Large intestine (tissue), 3 donors: Measurements from ENCODE around the gene BLMH. TPM values are rescaled to one million over a fixed set of nuclear protein-coding genes. Genes with fewer than 3 reads are reported as not detected.
"Not testable (repeated sequence)": the region's sequence is repeated elsewhere in the genome, so short reads cannot be mapped to it uniquely, and the experiment has no call there.

ENCODE experiments used
- DNase-seq, 2 donors: peaks; one replicate each; pipeline versions ENCODE4 v3.0.0 to v3.0.0-alpha.2; 2013
- H3K27ac ChIP-seq: one replicate; pipeline ENCODE4 v1.5.1; 2013; ENCODE audit warnings: low read length
- H3K27me3 ChIP-seq: 2 replicates; pipeline ENCODE4 v1.6.1; 2013; ENCODE audit warnings: low read length; ENCODE audit not compliant: control insufficient read depth, insufficient read depth
- H3K36me3 ChIP-seq: 2 replicates; pipeline ENCODE4 v1.6.1; 2013; ENCODE audit warnings: low read length; ENCODE audit not compliant: control insufficient read depth, insufficient read depth
- H3K4me1 ChIP-seq: one replicate; pipeline ENCODE4 v1.6.1; 2013; ENCODE audit warnings: low read length; ENCODE audit not compliant: control insufficient read depth, insufficient read depth
- H3K4me3 ChIP-seq: one replicate; pipeline ENCODE4 v1.5.1; 2013; ENCODE audit warnings: low read length
- H3K9me3 ChIP-seq: one replicate; pipeline ENCODE4 v1.6.1; 2013; ENCODE audit warnings: mild to moderate bottlenecking, low read depth, low read length, moderate library complexity; ENCODE audit not compliant: control insufficient read depth
- WGBS: methylation state at CpG from one replicate; pipeline ENCODE4 v1.1.5; 2013; ENCODE audit warnings: low lambda C conversion rate; ENCODE audit not compliant: insufficient coverage; 5-methylcytosine and 5-hydroxymethylcytosine counted together
- polyA plus RNA-seq: library from polyadenylated mRNA; unstranded; fragments of 120-200 nt; gene quantifications from one replicate; pipeline ENCODE4 v1.2.1, GENCODE V29; 2013

BLMH gene
- polyA plus RNA-seq, 1 donor = 50.1 TPM

GRCh38 chr17:30232824-30233427 is 58.8 kb downstream of the BLMH start:
- no peak for DNase-seq
- H3K9me3 ChIP-seq = peaks cover 8% of the 10 kb centered on the region
- no peak overlapping the region for H3K4me3 ChIP-seq
- WGBS = no CpG with 5 or more reads among the region's 11 CpGs
- peaks cover 35% of the 10 kb centered on the region for H3K27me3 ChIP-seq
- no peak overlapping the region for H3K27ac ChIP-seq
- no peaks in the 10 kb centered on the region for H3K36me3 ChIP-seq
- H3K4me1 ChIP-seq = peaks cover 34% of the 10 kb centered on the region

- Histone ChIP-seq H3K36me3 (no peaks in the 10 kb centered on the region), H3K27me3 (peaks cover 27% of the 10 kb centered on the region), H3K27ac (no peak overlapping the region), H3K4me1 (peaks cover 31% of the 10 kb centered on the region), H3K4me3 (no peak overlapping the region), H3K9me3 (peaks cover 8% of the 10 kb centered on the region)
- WGBS = 90% methylated on average over 2 of the region's 10 CpGs
- no peak for DNase-seq
These were observed 59.5 kb downstream of the BLMH start for GRCh38 chr17:30232015-30232823.

DNA sequence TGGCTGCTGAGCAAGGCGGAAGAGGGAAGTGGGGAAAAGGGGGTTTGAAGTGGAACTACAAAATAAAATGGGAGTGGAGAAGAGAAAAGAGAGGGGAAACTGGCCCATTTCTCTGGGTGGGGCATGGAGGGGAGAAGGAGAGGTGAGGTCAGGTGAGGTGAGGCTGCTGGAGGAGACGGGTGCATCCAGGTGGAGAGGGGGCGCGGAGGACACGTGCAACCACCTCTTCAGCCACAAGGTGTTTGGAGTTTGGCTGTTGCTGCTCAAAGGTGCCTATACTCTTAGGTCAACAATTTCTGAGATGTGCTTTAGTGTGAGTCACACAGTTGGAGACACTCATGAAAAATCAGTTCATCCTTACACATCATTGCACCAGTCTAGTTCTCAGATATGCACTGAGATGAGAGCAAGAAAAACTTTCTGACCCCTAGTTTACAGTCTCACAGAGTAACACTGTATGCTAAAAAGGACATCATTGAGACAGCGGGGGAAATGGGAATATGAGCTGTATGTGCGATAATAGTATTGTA is 61.1 kb downstream of the BLMH start:
- Histone ChIP-seq H3K4me3 (no peak overlapping the region), H3K4me1 (peaks cover 33% of the 10 kb centered on the region), H3K27me3 (peaks cover 20% of the 10 kb centered on the region), H3K27ac (no peak overlapping the region), H3K9me3 (peaks cover 5% of the 10 kb centered on the region), H3K36me3 (no peaks in the 10 kb centered on the region)
- 100% methylated on average over 1 of the region's 7 CpGs for WGBS
- DNase-seq = no peak

DNA sequence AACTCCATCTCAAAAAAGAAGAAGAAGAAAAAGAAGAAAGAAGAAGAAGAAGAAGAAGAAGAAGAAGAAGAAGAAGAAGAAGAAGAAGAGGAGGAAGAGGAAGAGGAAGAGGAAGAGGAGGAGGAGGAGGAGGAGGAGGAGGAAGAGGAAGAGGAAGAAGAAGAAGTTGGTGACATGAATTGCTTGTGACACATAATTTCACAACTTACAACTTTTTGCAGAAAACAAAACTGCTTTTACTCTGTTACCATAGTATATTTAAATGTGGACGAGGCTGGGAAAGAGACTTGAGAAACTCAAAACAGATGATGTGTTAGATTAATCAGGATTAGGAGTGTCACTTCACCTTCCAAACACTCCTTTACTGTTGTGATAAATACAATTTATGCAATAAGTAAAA is 61.7 kb downstream of the BLMH start:
- H3K9me3 ChIP-seq, H3K27ac ChIP-seq, H3K4me3 ChIP-seq, H3K36me3 ChIP-seq, DNase-seq: not testable (repeated sequence)
- peaks cover 35% of the 10 kb centered on the region for H3K4me1 ChIP-seq
- WGBS = 100% methylated on average over 1 of the region's 1 CpG
- peaks cover 16% of the 10 kb centered on the region for H3K27me3 ChIP-seq

DNA sequence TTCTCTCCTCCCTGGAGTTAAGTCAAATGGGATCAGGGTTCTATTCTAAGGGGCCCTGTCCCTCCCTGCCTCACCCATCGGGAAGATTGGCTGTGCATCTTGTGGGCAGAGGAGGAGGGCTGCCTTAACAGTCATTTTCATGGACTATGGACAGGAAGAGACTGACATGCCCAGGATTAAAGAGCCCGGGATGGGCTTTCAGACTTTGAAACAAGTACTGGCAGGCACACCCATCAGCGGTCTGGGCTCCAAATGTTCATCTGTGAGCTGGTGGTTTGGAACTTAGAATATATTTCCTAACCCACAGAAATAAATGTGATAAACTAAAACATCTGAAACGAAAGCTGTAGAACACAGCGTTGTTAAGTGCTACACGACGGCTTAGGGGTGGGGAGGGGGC is 62.7 kb downstream of the BLMH start:
- Histone ChIP-seq H3K36me3 (no peaks in the 10 kb centered on the region), H3K4me3 (no peak overlapping the region), H3K9me3 (no peaks in the 10 kb centered on the region), H3K27ac (peak overlapping the region; percentile 28), H3K27me3 (peaks cover 10% of the 10 kb centered on the region), H3K4me1 (peaks cover 41% of the 10 kb centered on the region)
- peak; percentile 76 to 89 for DNase-seq
- WGBS = 60% methylated on average over 2 of the region's 7 CpGs

GRCh38 chr17:30228011-30228410 is 63.7 kb downstream of the BLMH start:
- H3K4me3 ChIP-seq = no peak overlapping the region
- no CpG with 5 or more reads among the region's 3 CpGs for WGBS
- DNase-seq = no peak
- H3K4me1 ChIP-seq = peaks cover 51% of the 10 kb centered on the region
- no peak overlapping the region for H3K27ac ChIP-seq
- no peaks in the 10 kb centered on the region for H3K36me3 ChIP-seq
- no peaks in the 10 kb centered on the region for H3K9me3 ChIP-seq
- peaks cover 4% of the 10 kb centered on the region for H3K27me3 ChIP-seq

DNA sequence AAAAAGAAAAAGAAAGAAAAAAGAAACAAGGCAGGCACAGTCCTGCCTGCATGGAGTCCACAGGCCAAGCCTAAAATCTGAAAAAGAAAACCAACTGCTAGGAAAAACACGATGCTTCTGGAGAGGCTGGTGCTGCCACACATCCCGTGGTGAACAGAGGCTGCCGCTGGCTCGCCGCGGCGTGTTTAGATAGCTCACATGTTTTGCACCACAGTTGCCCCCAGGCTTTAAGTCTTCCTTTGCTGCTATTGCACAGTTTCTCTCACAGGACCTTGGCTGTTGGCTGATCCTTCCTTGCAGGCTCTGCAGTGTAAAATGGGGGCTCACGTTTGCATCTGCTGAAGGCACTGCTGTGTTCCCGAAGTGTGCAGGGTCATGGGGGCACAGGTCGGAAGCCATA is 64.9 kb downstream of the BLMH start:
- H3K36me3 ChIP-seq = no peaks in the 10 kb centered on the region
- no peaks in the 10 kb centered on the region for H3K27me3 ChIP-seq
- H3K27ac ChIP-seq = no peak overlapping the region
- 83% methylated on average over 1 of the region's 10 CpGs for WGBS
- no peak overlapping the region for H3K4me3 ChIP-seq
- H3K4me1 ChIP-seq = peaks cover 61% of the 10 kb centered on the region
- no peak for DNase-seq
- H3K9me3 ChIP-seq = no peaks in the 10 kb centered on the region

GRCh38 chr17:30225919-30226553 is 65.7 kb downstream of the BLMH start:
- H3K27ac ChIP-seq = peak overlapping the region; percentile 68
- H3K9me3 ChIP-seq = no peaks in the 10 kb centered on the region
- H3K36me3 ChIP-seq = no peaks in the 10 kb centered on the region
- H3K4me3 ChIP-seq = no peak overlapping the region
- DNase-seq = peak; percentile 84 to 93
- no peaks in the 10 kb centered on the region for H3K27me3 ChIP-seq
- WGBS = no CpG with 5 or more reads among the region's 15 CpGs
- H3K4me1 ChIP-seq = peaks cover 67% of the 10 kb centered on the region

DNA sequence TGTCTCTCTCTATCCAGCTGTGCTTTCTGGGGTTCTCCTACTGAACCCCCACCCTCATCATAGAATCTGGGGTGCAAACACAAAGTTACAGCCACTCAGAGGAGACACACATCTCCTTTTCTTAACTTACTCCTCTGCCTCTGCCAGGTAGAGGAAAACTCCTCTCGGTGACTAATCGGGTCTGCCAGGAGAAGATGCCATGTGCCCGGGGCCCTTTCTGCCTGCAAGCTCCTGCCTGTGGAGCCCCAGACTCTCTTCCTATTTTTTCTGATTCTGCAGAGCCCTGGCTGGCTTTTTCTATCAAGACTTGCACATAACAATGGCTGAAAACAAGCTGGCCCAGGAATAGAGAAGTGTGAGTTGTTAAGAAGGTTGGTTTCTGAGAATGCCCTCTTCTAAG is 66.6 kb downstream of the BLMH start:
- no peak for DNase-seq
- no CpG with 5 or more reads among the region's 3 CpGs for WGBS
- no peaks in the 10 kb centered on the region for H3K36me3 ChIP-seq
- H3K4me1 ChIP-seq = peaks cover 73% of the 10 kb centered on the region
- peak overlapping the region; percentile 68 for H3K27ac ChIP-seq
- no peak overlapping the region for H3K4me3 ChIP-seq
- H3K27me3 ChIP-seq = no peaks in the 10 kb centered on the region
- H3K9me3 ChIP-seq = no peaks in the 10 kb centered on the region

DNA sequence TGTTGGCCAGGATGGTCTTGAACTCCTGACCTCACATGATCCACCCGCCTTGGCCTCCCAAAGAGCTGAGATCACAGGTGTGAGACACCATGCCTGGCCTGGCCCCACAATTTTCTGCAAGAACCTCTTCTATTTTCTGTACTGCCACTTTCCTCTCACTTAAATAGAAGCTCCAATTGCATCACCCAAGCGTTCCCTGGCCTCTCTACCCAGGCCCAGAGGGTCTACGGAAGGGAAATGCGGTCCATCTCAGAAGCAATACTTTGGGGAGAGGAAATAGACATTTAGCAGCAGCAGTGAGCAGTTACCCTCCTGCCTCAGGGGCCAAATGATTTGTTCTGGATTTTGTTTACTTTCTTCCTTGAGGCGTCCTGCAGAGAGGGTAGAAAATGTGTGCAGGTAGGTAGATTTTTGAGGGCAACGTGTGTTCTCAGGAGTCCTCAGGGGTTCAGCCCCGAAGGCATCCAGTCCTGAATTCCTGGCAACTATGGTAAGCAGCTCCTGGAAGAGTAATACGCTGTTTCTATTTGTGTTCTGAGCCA is 67.3 kb downstream of the BLMH start:
- H3K27me3 ChIP-seq = no peaks in the 10 kb centered on the region
- no peaks in the 10 kb centered on the region for H3K9me3 ChIP-seq
- peaks cover 75% of the 10 kb centered on the region for H3K4me1 ChIP-seq
- 100% methylated on average over 1 of the region's 8 CpGs for WGBS
- no peaks in the 10 kb centered on the region for H3K36me3 ChIP-seq
- H3K27ac ChIP-seq = no peak overlapping the region
- DNase-seq = no peak
- H3K4me3 ChIP-seq = no peak overlapping the region
